Measurements from ENCODE around the gene CLPSL2.

The CLPSL2 gene

GRCh38 chr6:35747877-35748276 lies 28.5 kb upstream of the CLPSL2 start:
- DNase-seq: no peak

DNA sequence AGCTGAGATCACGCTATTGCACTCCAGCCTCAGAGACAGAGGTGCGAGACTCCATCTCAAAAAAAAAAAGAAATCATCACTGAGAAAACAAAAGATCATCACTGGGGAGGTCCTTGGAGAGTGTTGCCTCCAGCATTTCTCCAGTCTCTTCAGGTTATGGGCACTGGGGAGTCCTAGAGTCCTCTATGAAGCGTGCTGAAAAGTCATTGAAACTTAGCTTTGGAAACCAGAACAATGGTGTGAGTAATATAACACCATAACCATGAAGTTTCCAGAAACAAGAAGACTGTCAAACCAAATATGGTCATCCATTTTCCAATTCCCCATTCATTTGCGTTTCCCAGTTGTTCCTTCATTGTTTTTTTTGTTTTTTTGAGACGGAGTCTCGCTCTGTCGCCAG lies 25.8 kb upstream of the CLPSL2 start:
- DNase-seq: no peak

- no peak for DNase-seq
These were observed 24.8 kb upstream of the CLPSL2 start for GRCh38 chr6:35751594-35751993.

GRCh38 chr6:35752330-35752729 lies 24.1 kb upstream of the CLPSL2 start:
- DNase-seq: no peak

GRCh38 chr6:35754452-35755277 lies 21.7 kb upstream of the CLPSL2 start:
- no peak for DNase-seq

DNA sequence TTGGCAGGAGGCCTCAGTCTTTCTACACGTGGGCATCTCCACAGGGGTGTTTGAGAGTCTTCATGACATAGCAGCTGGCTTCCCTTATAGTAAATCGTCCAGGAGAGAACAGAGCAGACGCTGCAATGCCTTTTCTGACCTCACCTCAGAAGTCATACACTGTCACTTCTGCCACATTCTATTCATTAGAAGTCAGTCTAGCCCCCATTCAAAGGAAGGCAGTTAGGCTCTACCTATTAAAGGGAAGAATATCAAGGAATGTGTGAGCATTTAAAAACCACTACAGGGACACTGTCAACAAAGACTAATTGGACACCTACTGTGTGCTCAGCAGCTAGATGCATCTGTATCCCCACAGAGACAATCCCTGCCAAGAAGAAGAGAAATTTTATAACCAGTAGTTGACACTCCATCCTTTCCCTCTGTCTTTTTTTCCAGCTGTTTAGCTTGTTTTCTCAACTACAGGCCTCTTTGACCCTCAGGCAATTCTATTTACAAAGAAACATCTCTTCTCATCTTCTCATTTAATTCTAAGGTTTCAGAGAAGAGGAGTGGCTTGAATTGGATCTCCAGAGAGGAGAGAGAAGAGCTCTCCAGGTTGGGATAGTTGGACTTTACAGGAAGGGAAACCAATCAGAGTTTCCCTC lies 21.0 kb upstream of the CLPSL2 start:
- no peak for DNase-seq

- DNase-seq: no peak
These were observed 18.8 kb upstream of the CLPSL2 start for GRCh38 chr6:35757456-35758123.

DNA sequence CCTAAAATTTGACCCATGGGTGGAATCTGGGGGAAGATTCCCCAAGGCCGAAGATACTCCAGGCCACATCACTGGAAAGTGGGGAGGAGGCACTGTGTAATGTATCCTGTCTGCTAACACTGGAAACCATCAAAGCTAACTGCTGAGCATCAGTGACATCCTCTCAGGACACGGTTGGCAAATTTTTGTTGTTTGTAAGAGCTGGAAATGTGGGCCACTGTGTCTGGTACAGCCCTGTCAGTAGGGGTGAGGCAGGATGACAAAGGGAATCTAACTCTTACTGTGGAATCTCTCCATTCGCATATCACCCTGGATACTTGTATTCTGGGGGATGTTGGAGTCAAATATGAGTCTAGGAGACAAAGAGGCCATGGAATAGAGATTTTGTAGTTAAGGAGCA lies 17.0 kb upstream of the CLPSL2 start:
- no peak for DNase-seq

- DNase-seq: no peak
These were observed 10.7 kb upstream of the CLPSL2 start for GRCh38 chr6:35765739-35766138.

DNA sequence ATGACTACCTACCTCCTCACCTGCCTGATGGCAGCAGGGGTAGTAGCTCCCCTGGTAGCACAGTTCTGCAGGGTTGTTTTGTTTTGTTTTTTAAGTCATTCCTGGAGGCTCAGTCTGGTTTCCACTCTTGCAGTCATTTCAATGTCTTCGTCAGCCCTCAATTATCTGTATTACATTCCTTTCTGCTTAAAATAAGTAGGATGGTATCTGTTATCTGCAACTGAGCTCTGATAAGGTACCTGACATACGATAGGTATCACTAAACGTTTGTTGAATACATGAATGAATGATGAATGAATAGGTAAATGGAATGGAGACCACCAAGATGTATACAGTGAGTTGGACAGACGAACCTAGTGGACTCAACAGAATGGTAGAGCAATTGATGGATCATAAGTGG lies 7.2 kb upstream of the CLPSL2 start:
- no peak for DNase-seq

DNA sequence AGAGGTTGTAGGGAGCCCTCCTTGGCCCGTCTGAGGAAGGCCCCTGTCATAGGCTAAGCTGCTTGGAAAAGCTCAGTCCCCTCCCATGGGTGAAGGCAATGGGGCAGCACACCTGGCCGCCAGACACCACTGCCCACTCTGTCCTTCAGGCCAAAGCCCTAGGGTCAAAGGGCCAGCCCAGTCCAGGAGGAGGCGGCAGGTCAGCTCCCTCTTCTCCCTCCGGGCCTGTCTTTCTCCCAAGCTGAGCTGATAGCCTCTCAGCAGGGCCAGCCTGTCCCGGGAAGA lies 5.1 kb upstream of the CLPSL2 start:
- no peak for DNase-seq

- DNase-seq: no peak
These were observed 2.1 kb upstream of the CLPSL2 start for GRCh38 chr6:35774116-35774794.

DNA sequence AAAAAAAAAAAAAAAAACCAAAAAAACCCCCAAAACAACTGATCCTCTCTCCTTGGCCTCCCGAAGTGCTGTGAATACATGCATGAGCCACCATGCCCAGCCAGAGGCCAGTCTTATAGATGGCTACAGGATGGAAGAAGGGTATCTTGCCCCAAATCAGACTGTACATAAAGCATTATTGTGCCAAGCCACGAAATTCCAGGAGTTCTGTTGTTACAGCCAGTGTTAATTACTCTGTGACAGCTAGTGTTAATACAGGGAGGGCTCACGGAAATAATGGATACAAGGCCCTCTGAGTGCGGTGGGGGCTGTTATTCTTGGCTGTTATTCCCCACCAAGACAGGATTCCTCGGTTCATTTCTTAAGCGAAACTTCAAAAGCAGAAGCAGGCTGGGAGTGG lies 1.4 kb upstream of the CLPSL2 start:
- DNase-seq: no peak

DNA sequence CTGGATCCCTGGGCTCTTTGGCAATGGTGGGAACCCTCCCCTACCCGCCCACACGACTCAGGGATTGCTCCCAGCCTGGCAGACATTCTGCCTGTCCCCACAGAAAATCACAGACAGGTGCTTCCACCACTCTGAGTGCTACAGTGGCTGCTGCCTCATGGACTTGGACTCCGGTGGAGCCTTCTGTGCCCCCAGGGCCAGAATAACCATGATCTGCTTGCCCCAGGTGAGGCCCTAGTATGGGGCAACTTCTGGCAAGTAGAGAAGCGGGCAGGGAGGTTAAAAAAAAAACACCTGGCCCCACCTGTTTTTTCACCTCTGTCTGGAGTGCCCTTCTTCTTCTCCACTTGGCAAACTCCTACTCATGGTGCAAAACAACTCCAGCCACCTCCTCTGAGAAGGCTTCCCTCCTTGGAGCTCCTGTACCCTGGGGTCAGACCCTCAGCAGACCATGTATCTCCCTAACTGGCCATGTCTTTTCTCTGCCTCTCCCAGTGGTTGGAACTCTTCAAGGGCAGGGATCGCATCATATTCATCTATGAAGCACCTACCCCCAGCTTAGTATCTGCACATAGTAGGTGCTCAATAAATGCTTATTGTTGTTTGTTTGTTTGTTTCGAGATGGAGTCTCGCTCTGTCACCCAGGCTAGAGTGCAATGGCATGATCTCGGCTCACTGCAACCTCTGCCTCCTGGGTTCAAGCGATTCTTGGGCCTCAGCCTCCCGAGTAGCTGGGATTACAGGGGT lies 1.1 kb downstream of the CLPSL2 start:
- DNase-seq: no peak

DNA sequence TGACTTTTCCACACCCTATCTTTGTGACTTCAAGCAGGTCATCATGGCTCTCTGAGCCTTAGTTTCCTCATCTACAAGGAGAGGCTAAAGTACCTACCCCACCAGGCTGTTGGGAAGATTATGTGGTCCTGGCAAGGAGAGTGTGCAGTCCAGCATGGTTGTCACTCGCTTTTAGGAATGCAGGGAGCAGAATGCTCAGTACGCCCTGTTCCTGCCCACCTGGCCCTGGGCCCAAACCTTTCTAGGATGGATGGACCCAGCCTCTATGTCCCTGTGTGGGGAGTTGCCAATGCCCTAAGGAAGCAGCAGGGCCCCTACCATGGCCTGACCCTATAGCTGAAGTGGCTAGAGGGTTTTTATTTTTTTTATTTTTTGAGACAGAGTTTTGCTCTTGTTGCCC lies 2.0 kb downstream of the CLPSL2 start:
- DNase-seq: no peak

GRCh38 chr6:35780719-35781118 lies 4.3 kb downstream of the CLPSL2 start, which contains the start of gene CLPSL1:
TSS of gene CLPSL1 (plus strand) at chr6:35781019. CDS start at chr6:35781111, 92 bp downstream.
- DNase-seq: no peak

GRCh38 chr6:35781290-35781689 lies 4.9 kb downstream of the CLPSL2 start:
- no peak for DNase-seq

GRCh38 chr6:35782424-35782823 lies 6.0 kb downstream of the CLPSL2 start:
- no peak for DNase-seq

DNA sequence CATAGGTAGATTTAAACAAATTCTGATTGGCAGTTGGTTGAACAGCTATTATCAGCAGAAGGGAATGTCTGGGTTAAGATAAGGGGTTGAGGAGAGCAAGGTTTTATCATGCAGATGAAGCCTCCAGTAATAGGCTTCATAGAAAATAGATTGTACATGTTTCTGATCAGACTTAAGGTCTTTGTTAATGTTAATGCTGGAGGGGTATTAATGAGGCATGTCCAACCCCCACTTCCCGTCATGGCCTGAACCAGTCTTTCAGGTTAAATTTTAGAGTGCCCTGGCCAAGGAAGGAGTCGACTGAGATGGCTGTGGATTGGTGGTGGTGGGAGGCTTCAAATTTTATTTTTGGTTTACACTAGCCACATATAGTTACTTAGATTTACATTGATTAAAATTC lies 7.8 kb downstream of the CLPSL2 start:
- DNase-seq: no peak

GRCh38 chr6:35786272-35786671 lies 9.9 kb downstream of the CLPSL2 start:
- no peak for DNase-seq

DNA sequence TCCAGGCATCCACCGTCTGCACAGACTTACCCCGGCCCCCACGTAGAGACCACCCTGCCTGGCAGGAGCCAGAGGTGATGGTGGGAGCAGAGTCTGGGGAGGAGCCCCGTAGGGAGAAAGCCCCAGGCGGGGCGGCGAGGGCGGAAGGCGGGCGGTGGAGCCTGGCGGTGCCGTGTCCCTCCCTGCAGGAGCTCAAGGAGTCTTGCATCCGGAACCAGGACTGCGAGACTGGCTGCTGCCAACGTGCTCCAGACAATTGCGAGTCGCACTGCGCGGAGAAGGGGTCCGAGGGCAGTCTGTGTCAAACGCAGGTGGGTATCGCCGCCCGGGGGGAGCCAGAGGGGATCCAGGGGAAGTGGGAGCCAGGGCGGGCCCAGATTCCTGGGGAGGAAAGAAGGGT lies 10.4 kb downstream of the CLPSL2 start:
- DNase-seq: no peak

DNA sequence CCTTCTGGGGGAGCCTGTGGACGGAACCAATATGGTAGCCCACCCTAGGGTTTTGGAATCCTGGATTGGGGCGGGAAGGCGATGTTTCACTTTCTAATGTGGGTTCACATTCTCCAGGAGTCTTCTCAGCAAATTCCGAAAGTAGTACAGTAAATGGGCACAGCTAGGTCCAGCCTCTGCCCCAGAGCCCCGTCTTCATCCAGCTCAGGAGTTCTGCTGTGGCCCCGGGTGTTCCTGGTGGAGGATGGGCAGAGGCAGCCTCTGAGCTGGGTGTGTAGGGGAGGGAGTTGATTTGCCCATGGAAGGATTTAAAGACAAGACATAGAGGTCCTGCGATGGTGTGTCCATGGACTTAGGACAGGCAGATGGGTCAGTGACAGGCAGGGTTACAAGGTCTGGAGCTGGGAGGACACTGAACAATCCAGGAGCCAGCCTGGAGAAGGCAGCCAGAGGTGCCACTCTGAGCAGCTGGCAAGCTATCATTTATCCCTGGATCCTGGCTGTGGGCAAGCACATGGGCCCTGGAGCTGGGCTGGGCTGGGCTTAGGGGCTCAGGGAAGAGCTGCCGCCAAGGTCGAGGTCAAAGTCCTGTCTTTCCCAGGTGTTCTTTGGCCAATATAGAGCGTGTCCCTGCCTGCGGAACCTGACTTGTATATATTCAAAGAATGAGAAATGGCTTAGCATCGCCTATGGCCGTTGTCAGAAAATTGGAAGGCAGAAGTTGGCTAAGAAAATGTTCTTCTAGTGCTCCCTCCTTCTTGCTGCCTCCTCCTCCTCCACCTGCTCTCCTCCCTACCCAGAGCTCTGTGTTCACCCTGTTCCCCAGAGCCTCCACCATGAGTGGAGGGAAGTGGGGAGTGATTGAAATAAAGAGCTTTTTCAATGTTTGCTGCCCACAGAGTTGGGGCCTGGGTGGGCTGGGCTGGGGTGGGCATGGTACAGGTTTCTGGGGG lies 11.1 kb downstream of the CLPSL2 start:
- DNase-seq: no peak
